ENCODE data around the gene RINL.

Gene RINL

DNA sequence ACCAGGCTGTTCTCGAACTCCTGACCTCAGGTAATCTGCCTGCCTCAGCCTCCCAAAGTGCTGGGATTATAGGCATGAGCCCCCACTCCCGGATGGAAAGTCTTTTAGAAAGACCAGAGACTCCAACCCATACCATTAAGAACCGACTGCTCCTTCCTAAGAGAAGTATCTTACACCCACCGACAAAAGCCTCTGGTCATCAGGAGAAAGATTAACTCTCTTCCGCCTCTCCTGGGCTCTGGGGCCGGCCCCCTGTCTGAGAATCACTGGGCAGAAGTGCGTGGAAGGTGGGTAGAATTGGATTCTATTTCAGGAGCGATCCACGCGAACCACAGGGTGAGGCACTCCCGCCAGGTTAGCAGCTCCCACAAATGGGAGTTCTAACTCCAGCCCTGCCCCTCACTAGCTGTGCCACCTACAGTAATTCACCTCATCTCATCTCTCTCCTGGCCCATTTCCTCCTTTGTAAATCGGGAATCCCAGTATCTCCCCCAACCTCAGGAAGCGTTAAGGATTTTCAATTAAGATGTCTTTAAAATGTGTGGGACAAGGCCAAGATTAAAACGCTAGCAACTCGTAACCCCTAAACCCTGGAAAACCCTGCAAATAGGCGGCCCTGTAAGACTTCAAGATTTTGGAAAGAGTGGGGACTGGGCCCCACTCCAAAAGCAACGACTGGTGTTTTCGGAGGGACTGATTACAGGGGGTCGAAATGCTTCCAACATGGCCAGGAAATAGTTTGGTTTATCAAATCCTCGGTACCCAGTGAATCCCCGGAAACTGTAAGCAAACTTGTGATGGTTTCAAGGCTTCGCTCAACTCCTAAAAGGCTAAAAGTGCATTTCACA lies 29.6 kb downstream of the RINL start:
- DNase-seq: no peak

DNA sequence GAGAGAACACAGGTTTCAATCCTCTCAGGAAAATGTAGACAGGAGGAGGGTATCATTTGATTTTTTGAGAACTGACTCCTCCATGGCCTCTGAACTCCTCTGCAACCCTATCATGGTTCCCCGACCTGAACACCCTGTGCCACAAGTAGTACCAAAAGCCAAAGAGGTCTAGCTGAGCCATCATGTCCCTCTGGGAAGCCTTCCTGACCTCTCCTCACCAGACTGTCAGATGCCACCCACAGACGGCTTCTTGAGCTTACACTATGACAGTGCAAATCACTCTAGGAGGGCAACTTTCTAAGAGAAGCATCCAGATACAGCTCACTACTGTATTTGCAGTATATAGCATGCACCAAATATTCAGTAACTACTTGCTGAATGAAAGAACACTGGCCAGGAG lies 32.0 kb downstream of the RINL start:
- no peak for DNase-seq

DNA sequence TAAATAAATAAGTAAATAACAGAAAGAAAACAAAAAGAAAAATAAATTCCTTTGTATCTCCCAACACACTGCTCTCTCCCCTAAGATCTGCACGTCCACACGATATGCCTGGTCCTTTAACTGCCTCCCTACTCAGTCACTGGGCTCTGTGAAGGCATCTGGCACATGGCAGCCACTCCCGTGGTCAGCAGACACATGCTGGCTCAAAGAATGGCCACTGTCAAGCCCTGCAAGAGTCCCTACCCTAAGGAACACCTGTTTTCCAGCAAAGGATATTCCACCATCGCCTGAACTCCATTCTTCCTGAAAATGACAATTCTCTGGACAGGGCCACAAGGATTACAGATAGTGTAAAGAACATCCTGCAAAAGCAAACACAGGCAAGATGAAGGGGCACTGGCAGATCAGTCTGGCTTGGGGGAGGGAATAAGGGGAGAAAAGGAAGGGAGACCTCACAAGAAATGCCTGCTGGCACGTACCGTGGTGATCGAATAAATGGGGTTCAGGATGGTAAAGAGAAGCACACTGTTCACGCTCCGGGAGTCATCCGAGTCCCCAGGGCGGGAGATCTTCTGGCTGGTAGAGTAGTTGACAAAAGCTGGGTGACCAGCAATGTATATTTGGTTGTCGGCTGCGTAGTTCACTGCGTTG lies 32.6 kb downstream of the RINL start:
- DNase-seq: no peak

DNA sequence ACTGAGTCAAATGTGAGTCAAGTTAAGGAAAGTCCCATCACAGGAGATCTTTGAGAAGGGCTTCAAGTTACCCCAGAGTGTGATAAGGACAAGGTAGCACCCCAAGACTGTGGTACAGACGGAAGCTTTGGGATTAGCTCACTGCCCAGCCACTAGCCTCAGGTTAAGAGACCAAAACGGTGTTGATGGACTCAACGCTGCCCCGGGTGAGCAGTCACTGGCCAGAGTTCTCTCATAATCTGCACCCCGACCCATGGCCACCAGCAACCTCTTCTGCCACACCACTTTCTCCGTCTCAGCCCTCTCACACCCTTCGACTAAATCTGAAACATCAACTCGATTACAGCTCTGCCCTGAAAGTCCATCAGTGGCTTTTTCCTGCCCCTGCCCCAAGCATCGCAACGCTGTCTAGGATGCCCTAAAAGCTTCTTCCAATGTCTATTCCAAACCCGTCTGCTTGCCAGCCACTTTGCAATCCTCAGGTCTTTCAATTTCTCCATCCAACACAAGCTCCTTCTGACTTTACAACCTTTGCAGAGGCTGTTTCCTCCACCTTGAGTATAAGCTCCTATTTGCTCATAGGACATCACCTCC lies 33.9 kb downstream of the RINL start:
- DNase-seq: no peak

GRCh38 chr19:38843175-38843758 lies 34.8 kb downstream of the RINL start:
- no peak for DNase-seq

DNA sequence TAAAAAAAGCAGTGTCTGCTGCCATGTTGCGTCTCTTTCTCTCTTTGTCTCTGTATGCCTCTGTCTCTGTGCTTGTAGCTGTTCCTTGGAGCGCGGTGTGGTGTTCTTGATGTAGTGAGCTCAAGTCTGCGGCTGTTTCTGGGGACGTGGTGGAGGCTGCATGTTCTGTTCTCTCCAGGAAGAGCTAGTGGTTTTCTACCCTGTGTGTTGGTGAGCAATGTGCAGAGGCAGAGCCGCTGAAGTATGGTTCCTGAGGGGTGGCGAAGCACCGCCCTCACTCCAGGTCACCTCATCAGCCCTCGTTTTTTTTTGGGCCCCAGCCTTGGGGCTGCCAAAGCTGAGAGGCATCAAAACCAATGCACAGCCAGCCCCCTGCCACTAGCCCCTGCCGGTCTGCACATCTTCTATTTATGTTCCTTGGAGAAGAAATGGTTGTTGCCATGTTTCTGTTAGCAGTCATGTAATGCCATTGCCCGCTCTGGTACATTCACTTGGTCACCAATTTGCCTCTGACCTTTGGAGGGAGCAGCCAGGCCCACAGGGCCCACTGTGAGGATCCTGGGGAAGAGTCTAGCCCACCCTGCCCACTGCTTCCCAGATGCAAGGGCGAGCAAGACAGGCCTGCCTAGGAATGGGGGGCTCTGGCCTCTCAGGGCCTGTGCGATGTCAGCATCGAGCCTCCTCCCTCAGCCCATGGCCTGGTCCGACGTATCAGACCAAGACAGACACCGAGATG lies 35.5 kb downstream of the RINL start:
- DNase-seq: no peak

- DNase-seq: no peak
These were observed 36.2 kb downstream of the RINL start for GRCh38 chr19:38841787-38842438.

DNA sequence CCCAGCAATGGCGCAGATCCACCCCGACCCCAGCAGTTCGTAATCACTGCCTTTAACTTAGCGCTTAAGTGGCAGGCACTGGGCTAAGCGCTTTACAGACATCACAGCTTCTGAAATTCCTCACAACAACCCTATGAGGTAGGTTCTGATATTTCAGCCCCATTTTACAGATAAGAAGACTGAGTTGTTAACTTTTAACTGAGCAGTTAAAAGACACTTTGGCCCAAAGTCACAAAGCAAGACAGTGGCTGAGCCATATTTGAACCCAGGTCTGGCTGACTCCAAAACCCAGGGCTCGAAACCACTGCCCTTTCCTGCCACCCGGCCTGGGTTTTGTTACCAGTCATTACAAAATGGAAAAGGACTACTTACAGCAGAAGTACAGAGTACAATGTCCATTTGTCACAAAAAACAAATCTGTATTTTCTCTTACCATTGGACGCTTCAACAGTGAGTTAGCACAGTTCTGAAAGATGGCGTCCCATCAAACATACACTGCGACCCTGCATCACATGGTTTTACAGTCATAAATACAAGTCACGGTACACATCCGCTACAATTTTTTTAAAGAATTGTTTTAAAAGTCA lies 36.8 kb downstream of the RINL start:
- no peak for DNase-seq

DNA sequence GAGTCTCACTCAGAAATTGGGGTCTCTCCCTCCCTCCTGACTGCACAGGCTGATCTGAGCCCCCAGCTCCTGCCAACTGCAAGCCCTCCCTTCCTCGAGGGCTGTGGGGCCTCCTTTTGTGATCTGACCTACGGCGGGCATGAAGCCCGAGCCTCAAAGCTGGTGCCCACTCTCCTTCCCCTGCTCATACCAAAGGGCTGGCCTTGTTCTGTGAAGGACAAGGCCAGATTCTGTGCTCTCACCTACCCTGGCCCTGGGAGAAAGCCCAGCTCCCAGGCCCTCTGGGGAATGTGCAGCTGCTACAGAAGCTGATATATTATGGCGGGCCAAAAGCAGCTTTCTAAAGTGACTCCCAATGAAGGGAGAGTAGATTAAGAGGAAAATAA lies 37.5 kb downstream of the RINL start:
- DNase-seq: no peak

DNA sequence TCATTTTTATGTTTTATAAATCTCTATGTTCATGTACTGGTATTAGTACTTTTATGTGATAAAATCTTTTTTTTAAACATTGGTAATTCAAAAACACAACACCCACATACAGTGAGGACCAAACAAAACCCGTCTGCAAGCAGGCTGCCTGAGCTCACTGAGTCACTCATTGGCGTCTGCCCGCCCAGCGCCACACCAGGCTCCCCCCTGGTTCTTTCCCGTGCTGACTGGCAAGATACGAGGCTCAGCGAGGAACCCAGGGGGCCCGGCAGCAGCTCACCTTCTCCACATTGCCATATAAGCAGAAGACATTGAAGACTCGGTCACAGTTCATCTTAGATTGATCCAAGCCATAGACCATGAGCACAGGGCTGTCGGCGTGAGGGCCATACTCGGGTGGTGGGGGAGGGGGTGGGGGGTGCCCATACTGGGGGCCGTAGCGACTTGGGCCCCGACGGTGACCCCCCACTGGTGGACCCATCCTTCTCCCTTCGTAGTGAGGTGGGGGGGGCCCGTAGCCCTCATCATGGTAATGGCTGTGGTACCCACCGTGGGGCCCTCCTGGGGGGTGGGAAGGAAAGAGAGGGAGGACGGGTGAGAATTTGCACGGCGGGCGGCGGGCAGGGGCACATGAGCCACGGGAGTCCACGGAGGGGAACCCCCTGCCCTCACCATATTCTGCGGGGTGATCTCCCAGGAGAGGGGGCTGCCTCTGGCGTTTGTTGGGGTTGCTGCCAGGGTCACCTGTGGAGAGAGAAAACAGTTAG lies 38.1 kb downstream of the RINL start:
- DNase-seq: no peak

GRCh38 chr19:38838986-38839761 lies 38.9 kb downstream of the RINL start:
- no peak for DNase-seq

GRCh38 chr19:38838208-38838985 lies 39.7 kb downstream of the RINL start:
- DNase-seq: no peak

DNA sequence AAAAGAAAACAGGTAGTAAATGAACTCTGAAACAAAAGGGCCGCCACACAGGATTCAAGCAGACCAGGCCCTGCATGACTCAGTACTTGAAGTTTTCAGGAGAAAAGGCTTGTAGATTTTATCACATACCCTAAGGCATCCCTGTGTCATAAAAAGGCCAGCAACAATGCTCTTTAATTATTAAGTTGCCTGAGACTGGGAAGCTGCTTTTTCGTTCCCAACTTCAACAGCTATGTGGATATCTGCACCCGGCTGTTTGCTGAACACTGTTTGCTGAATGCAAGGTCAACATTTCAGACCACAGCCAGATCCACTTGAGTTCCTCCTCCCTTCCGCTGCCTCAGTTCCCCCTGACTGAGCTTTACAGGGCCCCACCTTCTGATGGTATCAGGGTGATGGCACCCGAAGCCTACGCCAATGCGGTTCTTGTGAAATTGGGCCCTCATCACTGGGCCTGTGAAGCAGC lies 40.4 kb downstream of the RINL start:
- DNase-seq: no peak

- DNase-seq: no peak
These were observed 41.0 kb downstream of the RINL start for GRCh38 chr19:38836983-38837626.

DNA sequence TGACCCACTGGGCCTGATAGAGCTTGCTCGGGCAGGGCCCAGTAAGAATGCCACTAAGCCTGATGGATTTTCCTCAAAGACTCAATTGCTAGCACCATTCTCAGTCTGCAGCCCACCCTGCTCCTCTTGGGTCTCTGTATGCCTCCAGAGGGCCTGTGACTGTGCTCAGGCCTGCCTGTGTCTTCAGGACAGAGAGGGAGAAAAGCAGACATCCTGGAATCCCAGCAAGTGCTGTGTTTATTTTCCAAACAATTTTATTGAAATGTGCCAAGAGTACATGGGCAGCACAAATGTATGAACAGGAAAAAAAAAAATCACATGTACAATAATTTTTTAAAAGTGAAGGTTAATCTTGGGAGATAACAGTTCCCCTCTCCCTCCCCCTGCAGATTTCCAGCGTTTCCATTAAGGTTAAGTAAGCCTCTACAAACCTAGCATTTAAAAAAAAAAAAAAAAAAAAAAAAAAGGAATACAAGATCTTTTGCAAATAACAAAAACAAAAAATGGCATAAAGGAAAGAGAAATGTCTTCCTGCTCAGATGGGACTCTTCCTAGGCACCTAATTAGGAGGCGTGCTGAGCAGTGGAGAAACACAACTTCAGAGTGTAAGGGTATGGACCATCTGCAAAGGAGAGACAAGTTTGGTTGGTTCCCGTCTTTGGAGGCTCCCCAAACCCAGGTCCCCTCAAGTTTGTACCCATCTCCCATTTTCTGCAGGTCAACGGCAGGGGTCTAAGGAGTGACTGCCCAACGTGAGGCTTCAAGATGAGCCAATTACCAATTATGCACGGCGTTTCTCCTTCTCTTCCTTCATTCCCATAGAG lies 41.7 kb downstream of the RINL start:
- DNase-seq: no peak

- no peak for DNase-seq
These were observed 43.5 kb downstream of the RINL start for GRCh38 chr19:38834590-38834989.

- no peak for DNase-seq
These were observed 44.0 kb downstream of the RINL start for GRCh38 chr19:38834104-38834490.

GRCh38 chr19:38833092-38833425 lies 45.0 kb downstream of the RINL start:
- DNase-seq: no peak

Data from NCI-H1092 treated with DMSO at 0.1 percent for 48 hours (cell line).